GM12878 (cell line): Measurements from ENCODE around the gene SKIL. TPM values are rescaled to one million over a fixed set of nuclear protein-coding genes. Genes with fewer than 3 reads are reported as not detected.

Source experiments
- BCL11A ChIP-seq: IDR thresholded peaks from 2 replicates; pipeline ENCODE4 v1.6.1; 2011; ENCODE audit warnings: low read depth, low read length
- BCLAF1 ChIP-seq: fragments of 450-650 bp; IDR thresholded peaks from 2 replicates; pipeline ENCODE4 v1.6.1; 2017; ENCODE audit warnings: antibody characterized with exemption, mild to moderate bottlenecking, moderate library complexity
- BRCA1 ChIP-seq: IDR thresholded peaks from 2 replicates; pipeline ENCODE4 v1.6.1; 2011; ENCODE audit warnings: low read depth, low read length, improper control_type of control experiment
- CHD2 ChIP-seq: IDR thresholded peaks from 2 replicates; pipeline ENCODE4 v1.6.1; 2011; ENCODE audit warnings: low read depth, low read length, improper control_type of control experiment, borderline replicate concordance
- DPF2 ChIP-seq: fragments of 450-650 bp; IDR thresholded peaks from 2 replicates; pipeline ENCODE4 v1.6.1; 2017; ENCODE audit warnings: mild to moderate bottlenecking
- ESRRA ChIP-seq: IDR thresholded peaks from 2 replicates; pipeline ENCODE4 v1.6.1; 2012; ENCODE audit warnings: mild to moderate bottlenecking, low read length, improper control_type of control experiment
- FOXM1 ChIP-seq: IDR thresholded peaks from 2 replicates; pipeline ENCODE4 v1.6.1; 2012; ENCODE audit warnings: low read depth, mild to moderate bottlenecking, inconsistent platforms, low read length, moderate library complexity
- MXI1 ChIP-seq: fragments of 150-350 bp; IDR thresholded peaks from 2 replicates; pipeline ENCODE4 v1.6.1; 2011; ENCODE audit warnings: low read depth, mild to moderate bottlenecking, inconsistent platforms, low read length, improper control_type of control experiment
- NFYA ChIP-seq: IDR thresholded peaks from 2 replicates; pipeline ENCODE4 v1.6.1; 2011; ENCODE audit warnings: low read depth, mild to moderate bottlenecking, low read length, improper control_type of control experiment, borderline replicate concordance
- NR2C1 ChIP-seq: fragments of 450-650 bp; IDR thresholded peaks from 2 replicates; pipeline ENCODE4 v1.6.1; 2017; ENCODE audit warnings: antibody characterized with exemption, mild to moderate bottlenecking, moderate library complexity
- PAX8 ChIP-seq: fragments of 450-650 bp; IDR thresholded peaks from 2 replicates; pipeline ENCODE4 v1.6.1; 2017; ENCODE audit warnings: mild to moderate bottlenecking, moderate library complexity
- SKIL ChIP-seq: fragments of 450-650 bp; IDR thresholded peaks from 2 replicates; pipeline ENCODE4 v1.6.1; 2017; ENCODE audit warnings: mild to moderate bottlenecking, low read depth, inconsistent platforms; ENCODE audit not compliant: poor library complexity, severe bottlenecking
- TAF1 ChIP-seq: IDR thresholded peaks from 2 replicates; pipeline ENCODE4 v1.6.1; 2011; ENCODE audit warnings: mild to moderate bottlenecking, low read depth, low read length, borderline replicate concordance
- TARDBP ChIP-seq: IDR thresholded peaks from 2 replicates; pipeline ENCODE4 v1.6.1; 2016; ENCODE audit warnings: borderline replicate concordance
- ZNF24 ChIP-seq: fragments of 450-650 bp; IDR thresholded peaks from 2 replicates; pipeline ENCODE4 v1.6.1; 2017; ENCODE audit warnings: antibody characterized with exemption, mild to moderate bottlenecking
- ZSCAN29 ChIP-seq: fragments of 450-650 bp; IDR thresholded peaks from 2 replicates; pipeline ENCODE4 v1.6.1; 2017; ENCODE audit warnings: mild to moderate bottlenecking, moderate library complexity
- polyA plus RNA-seq, 11 experiments: library from polyadenylated mRNA; depleted of rRNA in 4 of 11; unstranded in 6 of 11; stranded (reverse) in 5 of 11; fragments of >200 nt; fragmentation: Nextera tagmentation in 4 of 11; fragmentation: Illumina TruSeq in 1 of 11; extraction: Ambion mirVana in 4 of 11; extraction: Trizol in 1 of 11; gene quantifications; 1 replicate in 1 of 11; 2 replicates in 10 of 11; pipeline versions ENCODE4 v1.2.1 to v1.2.3, GENCODE V29; 2011 to 2016; ENCODE audit warnings: inconsistent platforms in 2 of 11, missing spikeins in 2 of 11, low read depth in 1 of 11
- total RNA-seq, 4 experiments: library from RNA; depleted of rRNA in 3 of 4; stranded (reverse); fragments of >200 nt in 3 of 4; fragmentation: Illumina TruSeq in 1 of 4; extraction: Trizol in 1 of 4; gene quantifications; 2 replicates each; pipeline versions ENCODE4 v1.2.1 to v1.2.3, GENCODE V29; 2013 to 2021
- TF ChIP-seq, protein P1 (sequence below): fragments of 450-650 bp; IDR thresholded peaks from 2 replicates; pipeline ENCODE4 v1.6.1; 2017; ENCODE audit warnings: mild to moderate bottlenecking
- TF ChIP-seq, protein P2 (sequence below): fragments of 450-650 bp; formaldehyde crosslinking; IDR thresholded peaks from 2 replicates; pipeline ENCODE4 v1.4.0; 2022; ENCODE audit warnings: mild to moderate bottlenecking, moderate library complexity

SKIL gene
- total and polyA plus RNA-seq, 10 of the 15 experiments (the other 5 are each of a cell fraction or from before 2014, with no cell fraction given): 2.7 to 14.8 (median 6.7) TPM

DNA sequence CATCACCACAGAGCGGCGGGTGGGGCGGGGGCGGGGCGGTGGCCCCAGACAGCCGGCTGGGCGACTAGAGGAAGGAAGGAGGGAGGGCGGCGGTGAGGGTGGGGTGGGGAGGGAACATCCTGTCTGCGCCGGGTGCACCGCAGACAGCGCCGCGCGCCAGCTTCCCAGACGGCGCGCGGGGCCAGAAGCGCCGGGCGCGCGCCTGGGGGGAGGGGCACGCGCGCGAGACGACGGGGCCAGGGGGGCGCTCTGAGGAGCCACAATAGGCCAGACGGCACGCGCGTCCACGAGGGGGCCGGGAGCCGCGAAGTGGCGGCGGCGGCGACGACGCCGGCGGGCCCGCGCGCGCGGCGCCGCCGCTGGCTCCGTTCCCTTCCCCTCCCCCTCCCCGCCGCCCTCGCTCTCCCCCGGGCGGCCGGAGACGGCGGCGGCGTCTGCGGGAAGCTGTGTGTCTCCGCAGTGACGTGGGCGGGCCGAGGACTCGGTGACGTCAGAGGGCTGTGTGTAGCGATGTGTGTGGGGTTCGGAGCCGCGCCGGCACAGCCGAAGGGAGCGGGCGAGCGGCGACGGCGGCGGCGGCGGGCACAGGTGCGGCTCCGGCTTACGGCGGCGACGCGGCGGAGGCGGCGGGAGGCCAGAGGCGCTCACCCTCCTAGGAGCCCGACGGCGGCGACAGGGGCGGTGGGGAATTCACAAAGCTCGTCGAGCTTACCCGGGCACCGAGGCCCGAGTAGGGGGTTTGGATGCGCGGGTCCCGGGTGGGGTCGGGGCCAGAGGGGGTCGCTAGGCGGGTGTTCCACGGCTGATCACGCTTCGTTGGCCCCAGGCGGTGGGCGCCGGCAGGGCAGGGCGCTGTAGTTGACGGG, at the start of gene SKIL (continued):
- TF ChIP-seq SKIL (no peak), PAX8 (no peak), NR2C1 (no peak), ESRRA (no peak), BCL11A (peak; percentile 55; the same call in 1 of the 2 replicates), DPF2 (peak; percentile 93), ZNF24 (peak; percentile 63; the same call in 1 of the 2 replicates), CHD2 (peak; percentile 82), ZSCAN29 (peak; percentile 9; the same call in 1 of the 2 replicates), FOXM1 (no peak), NFYA (no peak), TARDBP (no peak), BCLAF1 (0 out of 2 replicates have a peak, but pooled peaks have one; percentile 47), TAF1 (peak; percentile 16; the same call in 1 of the 2 replicates), BRCA1 (no peak), MXI1 (no peak)
- TF ChIP-seq, protein P1, sequence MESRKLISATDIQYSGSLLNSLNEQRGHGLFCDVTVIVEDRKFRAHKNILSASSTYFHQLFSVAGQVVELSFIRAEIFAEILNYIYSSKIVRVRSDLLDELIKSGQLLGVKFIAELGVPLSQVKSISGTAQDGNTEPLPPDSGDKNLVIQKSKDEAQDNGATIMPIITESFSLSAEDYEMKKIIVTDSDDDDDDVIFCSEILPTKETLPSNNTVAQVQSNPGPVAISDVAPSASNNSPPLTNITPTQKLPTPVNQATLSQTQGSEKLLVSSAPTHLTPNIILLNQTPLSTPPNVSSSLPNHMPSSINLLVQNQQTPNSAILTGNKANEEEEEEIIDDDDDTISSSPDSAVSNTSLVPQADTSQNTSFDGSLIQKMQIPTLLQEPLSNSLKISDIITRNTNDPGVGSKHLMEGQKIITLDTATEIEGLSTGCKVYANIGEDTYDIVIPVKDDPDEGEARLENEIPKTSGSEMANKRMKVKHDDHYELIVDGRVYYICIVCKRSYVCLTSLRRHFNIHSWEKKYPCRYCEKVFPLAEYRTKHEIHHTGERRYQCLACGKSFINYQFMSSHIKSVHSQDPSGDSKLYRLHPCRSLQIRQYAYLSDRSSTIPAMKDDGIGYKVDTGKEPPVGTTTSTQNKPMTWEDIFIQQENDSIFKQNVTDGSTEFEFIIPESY: no peak
- TF ChIP-seq, protein P2, sequence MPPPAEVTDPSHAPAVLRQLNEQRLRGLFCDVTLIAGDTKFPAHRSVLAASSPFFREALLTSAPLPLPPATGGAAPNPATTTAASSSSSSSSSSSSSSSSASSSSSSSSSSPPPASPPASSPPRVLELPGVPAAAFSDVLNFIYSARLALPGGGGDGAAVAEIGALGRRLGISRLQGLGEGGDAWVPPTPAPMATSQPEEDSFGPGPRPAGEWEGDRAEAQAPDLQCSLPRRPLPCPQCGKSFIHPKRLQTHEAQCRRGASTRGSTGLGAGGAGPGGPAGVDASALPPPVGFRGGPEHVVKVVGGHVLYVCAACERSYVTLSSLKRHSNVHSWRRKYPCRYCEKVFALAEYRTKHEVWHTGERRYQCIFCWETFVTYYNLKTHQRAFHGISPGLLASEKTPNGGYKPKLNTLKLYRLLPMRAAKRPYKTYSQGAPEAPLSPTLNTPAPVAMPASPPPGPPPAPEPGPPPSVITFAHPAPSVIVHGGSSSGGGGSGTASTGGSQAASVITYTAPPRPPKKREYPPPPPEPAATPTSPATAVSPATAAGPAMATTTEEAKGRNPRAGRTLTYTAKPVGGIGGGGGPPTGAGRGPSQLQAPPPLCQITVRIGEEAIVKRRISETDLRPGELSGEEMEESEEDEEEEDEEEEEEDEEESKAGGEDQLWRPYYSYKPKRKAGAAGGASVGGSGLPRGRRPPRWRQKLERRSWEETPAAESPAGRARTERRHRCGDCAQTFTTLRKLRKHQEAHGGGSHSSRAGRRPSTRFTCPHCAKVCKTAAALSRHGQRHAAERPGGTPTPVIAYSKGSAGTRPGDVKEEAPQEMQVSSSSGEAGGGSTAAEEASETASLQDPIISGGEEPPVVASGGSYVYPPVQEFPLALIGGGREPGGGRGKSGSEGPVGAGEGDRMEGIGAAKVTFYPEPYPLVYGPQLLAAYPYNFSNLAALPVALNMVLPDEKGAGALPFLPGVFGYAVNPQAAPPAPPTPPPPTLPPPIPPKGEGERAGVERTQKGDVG (CRISPR knock-in tag): no peak
